H1 (cell line): ENCODE results near the gene ABHD1. TPM values are rescaled to one million over a fixed set of nuclear protein-coding genes. Genes with fewer than 3 reads are reported as not detected.

Experiments used
- CTCF ChIA-PET: fragments of 300-600 bp; sonication (Branson Sonifier 250); formaldehyde crosslinking; loops from one replicate; lab custom pipeline; 2021; ENCODE audit not compliant: partially characterized antibody; lab: Charles Lee
- POLR2A ChIA-PET: fragments of 300-600 bp; sonication (Branson Sonifier 250); formaldehyde crosslinking; loops from one replicate; lab custom pipeline; 2021; ENCODE audit warnings: inconsistent platforms; ENCODE audit not compliant: partially characterized antibody; lab: Charles Lee
- DNase-seq, 2 experiments: peaks; one replicate each; pipeline versions ENCODE4 v3.0.0 to v3.0.0-alpha.2; 2010 to 2022; ENCODE audit warnings: low spot score in 2 of 2, low read depth in 1 of 2, mixed read lengths in 1 of 2
- FAIRE-seq: peaks from 2 replicates; lab custom pipeline; 2011; peaks lifted over from hg19 to GRCh38; lab: Jason Lieb, UNC
- H2AFZ ChIP-seq: 2 replicates; pipeline ENCODE4 v1.8.1; 2012; ENCODE audit warnings: low read length, inconsistent platforms
- H2AK5ac ChIP-seq: 2 replicates; pipeline ENCODE4 v1.6.1; 2013; ENCODE audit warnings: low read depth, low read length
- H2BK120ac ChIP-seq: replicated peaks from 2 replicates; pipeline ENCODE3; 2013; ENCODE audit warnings: low read depth, low read length, inconsistent platforms
- H2BK12ac ChIP-seq: 2 replicates; pipeline ENCODE4 v1.6.1; 2013; ENCODE audit warnings: low read depth, low read length
- H2BK15ac ChIP-seq: 2 replicates; pipeline ENCODE4 v1.6.1; 2013; ENCODE audit warnings: low read length
- H2BK20ac ChIP-seq: 2 replicates; pipeline ENCODE4 v1.6.1; 2013; ENCODE audit warnings: low read length
- H2BK5ac ChIP-seq: 2 replicates; pipeline ENCODE4 v1.6.1; 2013; ENCODE audit warnings: low read depth, low read length
- H3K14ac ChIP-seq: 2 replicates; pipeline ENCODE4 v1.6.1; 2013; ENCODE audit warnings: inconsistent platforms; ENCODE audit not compliant: insufficient read length
- H3K18ac ChIP-seq: 2 replicates; pipeline ENCODE4 v1.6.1; 2013; ENCODE audit warnings: low read length; ENCODE audit errors: extremely low read depth
- H3K23ac ChIP-seq: 2 replicates; pipeline ENCODE4 v1.6.1; 2013; ENCODE audit warnings: inconsistent platforms; ENCODE audit not compliant: insufficient read length
- H3K23me2 ChIP-seq: 2 replicates; pipeline ENCODE4 v1.6.1; 2013; ENCODE audit warnings: low read depth, low read length
- H3K27ac ChIP-seq: 2 replicates; pipeline ENCODE4 v1.6.1; 2011; ENCODE audit warnings: low read depth, low read length, inconsistent platforms
- H3K27me3 ChIP-seq, 4 experiments: replicated peaks in 1 of 4; 1 replicate in 1 of 4; 2 replicates in 3 of 4; pipeline versions ENCODE4 v1.6.1 to v1.8.1; 2011 to 2013; ENCODE audit warnings: low read length in 3 of 4, mild to moderate bottlenecking in 3 of 4, inconsistent platforms in 2 of 4, mixed read lengths in 2 of 4, moderate library complexity in 1 of 4; ENCODE audit not compliant: control insufficient read depth in 3 of 4, insufficient read depth in 3 of 4; ENCODE audit errors: extremely low read depth in 1 of 4
- H3K36me3 ChIP-seq, 4 experiments: 2 replicates each; pipeline versions ENCODE4 v1.6.1 to v1.8.1; 2011 to 2013; ENCODE audit warnings: mild to moderate bottlenecking in 4 of 4, low read length in 3 of 4, moderate library complexity in 2 of 4, control low read depth in 1 of 4, inconsistent platforms in 1 of 4; ENCODE audit not compliant: insufficient read depth in 4 of 4, control insufficient read depth in 2 of 4
- H3K4ac ChIP-seq: replicated peaks from 2 replicates; pipeline ENCODE3; 2013; ENCODE audit warnings: low read length, low read depth, mixed read lengths, inconsistent platforms; ENCODE audit not compliant: insufficient read length
- H3K4me1 ChIP-seq, 4 experiments: replicated peaks in 1 of 4; 1 replicate in 1 of 4; 2 replicates in 3 of 4; pipeline versions ENCODE4 v1.6.1 to v1.8.1; 2011 to 2013; ENCODE audit warnings: low read length in 3 of 4, inconsistent platforms in 2 of 4, mixed read lengths in 1 of 4; ENCODE audit not compliant: insufficient read depth in 4 of 4, control insufficient read depth in 3 of 4
- H3K4me2 ChIP-seq, 2 experiments: 2 replicates each; pipeline versions ENCODE4 v1.6.1 to v1.8.1; 2011 to 2013; ENCODE audit warnings: low read depth in 2 of 2, low read length in 2 of 2, control low read depth in 1 of 2, inconsistent platforms in 1 of 2, mild to moderate bottlenecking in 1 of 2; ENCODE audit not compliant: insufficient read depth in 1 of 2
- H3K4me3 ChIP-seq, 4 experiments: fragments of 200-600, 300-600 bp in 1 of 4; sonication (generic), shearing (Covaris generic), sonication (Bioruptor Twin) in 1 of 4; 2 replicates each; pipeline versions ENCODE4 v1.5.1 to v1.8.1; 2011 to 2016; ENCODE audit warnings: low read length in 4 of 4, low read depth in 3 of 4, control low read depth in 2 of 4, inconsistent platforms in 2 of 4, mild to moderate bottlenecking in 2 of 4, mixed read lengths in 1 of 4, moderate library complexity in 1 of 4; ENCODE audit not compliant: insufficient read depth in 2 of 4; ENCODE audit errors: extremely low read depth in 1 of 4
- H3K56ac ChIP-seq: replicated peaks from 2 replicates; pipeline ENCODE3; 2013; ENCODE audit warnings: low read depth, mild to moderate bottlenecking, mixed read lengths, low read length, inconsistent platforms; ENCODE audit not compliant: insufficient read length
- H3K79me1 ChIP-seq: 2 replicates; pipeline ENCODE4 v1.6.1; 2013; ENCODE audit warnings: low read depth, low read length, control low read depth
- H3K79me2 ChIP-seq, 2 experiments: 2 replicates each; pipeline versions ENCODE4 v1.6.1 to v1.8.1; 2012 to 2013; ENCODE audit warnings: low read length in 2 of 2, mild to moderate bottlenecking in 2 of 2, inconsistent platforms in 1 of 2; ENCODE audit not compliant: insufficient read depth in 2 of 2, control insufficient read depth in 1 of 2
- H3K9ac ChIP-seq, 4 experiments: replicated peaks in 1 of 4; 1 replicate in 1 of 4; 2 replicates in 3 of 4; pipeline versions ENCODE4 v1.6.1 to v1.8.1; 2011 to 2013; ENCODE audit warnings: low read depth in 3 of 4, low read length in 3 of 4, control low read depth in 2 of 4, mild to moderate bottlenecking in 2 of 4, moderate library complexity in 2 of 4, inconsistent platforms in 1 of 4; ENCODE audit errors: extremely low read depth in 1 of 4
- H3K9me3 ChIP-seq, 2 experiments: 2 replicates each; pipeline versions ENCODE4 v1.6.1 to v1.8.1; 2012 to 2013; ENCODE audit warnings: mild to moderate bottlenecking in 2 of 2, moderate library complexity in 2 of 2, control low read depth in 1 of 2, inconsistent platforms in 1 of 2, low read depth in 1 of 2, low read length in 1 of 2, mixed read lengths in 1 of 2; ENCODE audit not compliant: insufficient read depth in 2 of 2
- H4K20me1 ChIP-seq, 2 experiments: replicated peaks in 1 of 2; 2 replicates each; pipeline versions ENCODE3 to v1.8.1; 2011 to 2013; ENCODE audit warnings: inconsistent platforms in 2 of 2, low read length in 2 of 2, mild to moderate bottlenecking in 1 of 2; ENCODE audit not compliant: insufficient read depth in 2 of 2, control insufficient read depth in 1 of 2
- H4K5ac ChIP-seq: 2 replicates; pipeline ENCODE4 v1.6.1; 2013; ENCODE audit warnings: low read length, low read depth, mixed read lengths, inconsistent platforms; ENCODE audit not compliant: insufficient read length
- H4K8ac ChIP-seq: 2 replicates; pipeline ENCODE4 v1.8.0; 2013; ENCODE audit warnings: mild to moderate bottlenecking, moderate library complexity, low read length, inconsistent platforms; ENCODE audit not compliant: insufficient read depth; ENCODE audit errors: extremely low read depth
- H4K91ac ChIP-seq: replicated peaks from 2 replicates; pipeline ENCODE3; 2013; ENCODE audit warnings: low read length, mixed read lengths, inconsistent platforms; ENCODE audit not compliant: insufficient read length
- CBX5 ChIP-seq: fragments of 300-800, 300-1000 bp; sonication (generic); IDR thresholded peaks from 2 replicates; pipeline ENCODE4 v1.7.1; 2016; ENCODE audit warnings: antibody characterized with exemption, low read length, low read depth
- CHD1 ChIP-seq: IDR thresholded peaks from 2 replicates; pipeline ENCODE4 v1.6.1; 2012; ENCODE audit warnings: low read depth, low read length, improper control_type of control experiment
- MAX ChIP-seq: IDR thresholded peaks from 2 replicates; pipeline ENCODE4 v1.6.1; 2012; ENCODE audit warnings: inconsistent platforms
- RAD21 ChIP-seq, 2 experiments: IDR thresholded peaks in 1 of 2; conservative IDR thresholded peaks in 1 of 2; 2 replicates each; pipeline ENCODE4 v1.6.1; 2011; ENCODE audit warnings: low read depth in 2 of 2, low read length in 2 of 2, improper control_type of control experiment in 1 of 2, inconsistent platforms in 1 of 2, mild to moderate bottlenecking in 1 of 2, moderate library complexity in 1 of 2
- SP1 ChIP-seq: IDR thresholded peaks from 2 replicates; pipeline ENCODE4 v1.6.1; 2011; ENCODE audit warnings: low read depth, low read length
- SP2 ChIP-seq: IDR thresholded peaks from 2 replicates; pipeline ENCODE4 v1.6.1; 2012; ENCODE audit warnings: mild to moderate bottlenecking, low read length, inconsistent platforms
- TBP ChIP-seq: IDR thresholded peaks from 2 replicates; pipeline ENCODE4 v1.6.1; 2011; ENCODE audit warnings: low read depth, low read length, improper control_type of control experiment
- YY1 ChIP-seq: IDR thresholded peaks from 2 replicates; pipeline ENCODE4 v1.6.1; 2011; ENCODE audit warnings: low read depth, mild to moderate bottlenecking, low read length
- WGBS, 2 experiments: shearing (Covaris generic) in 1 of 2; methylation state at CpG; one replicate each; pipeline versions ENCODE4 v1.1.6 to v1.1.7; 2013 to 2015; ENCODE audit warnings: low lambda C conversion rate in 2 of 2, mixed read lengths in 2 of 2, inconsistent platforms in 1 of 2, low coverage in 1 of 2, missing lambda C conversion rate in 1 of 2; ENCODE audit not compliant: insufficient replicate concordance in 2 of 2, insufficient coverage in 1 of 2, insufficient read length in 1 of 2; ENCODE audit errors: extremely low coverage in 1 of 2, missing lambda C conversion rate in 1 of 2; 5-methylcytosine and 5-hydroxymethylcytosine counted together
- polyA plus RNA-seq, 7 experiments: library from polyadenylated mRNA; depleted of rRNA in 3 of 7; stranded (reverse) in 5 of 7; unstranded in 2 of 7; fragments of >200 nt in 5 of 7; fragments of 200-250 nt in 2 of 7; gene quantifications; 1 replicate in 5 of 7; 2 replicates in 1 of 7; 4 replicates in 1 of 7; pipeline versions ENCODE4 v1.2.1 to v1.2.3, GENCODE V29; 2011 to 2013; ENCODE audit warnings: missing spikeins in 2 of 7, mixed read lengths in 2 of 7
- total RNA-seq: library from RNA; stranded (reverse); fragmentation: NEBNext Ultra II Directional; extraction: Animal tissue kit (Norgen Biotek cat#: 25700); gene quantifications from 2 replicates; pipeline ENCODE4 v1.2.1, GENCODE V29; 2021

ABHD1 gene
- total and polyA plus RNA-seq, 2 of the 8 experiments (the other 6 are each of a cell fraction or from before 2014, with no cell fraction given): 0.20 to 1.1 TPM

GRCh38 chr2:27109083-27109482 is 14.5 kb upstream of the ABHD1 start:
- Histone ChIP-seq H3K79me2 (no peaks in the 10 kb centered on the region), H4K8ac (no peak overlapping the region), H3K14ac (no peak overlapping the region), H2AK5ac (no peak overlapping the region), H4K20me1 (no peaks in the 10 kb centered on the region), H2AFZ (no peak overlapping the region), H3K4me1 (no peaks in the 10 kb centered on the region; a peak in 1 of 7 replicates), H2BK12ac (no peak overlapping the region), H2BK20ac (no peak overlapping the region), H3K27ac (no peak overlapping the region), H3K79me1 (no peaks in the 10 kb centered on the region), H4K91ac (no peak overlapping the region), H3K9ac (no peak overlapping the region), H3K23ac (no peak overlapping the region), H3K36me3 (no peaks in the 10 kb centered on the region), H3K18ac (no peak overlapping the region), H3K9me3 (no peaks in the 10 kb centered on the region), H3K56ac (no peak overlapping the region), H3K4me3 (no peak overlapping the region), H2BK15ac (no peak overlapping the region), H3K23me2 (no peaks in the 10 kb centered on the region), H4K5ac (no peak overlapping the region), H2BK120ac (no peak overlapping the region), H3K27me3 (peaks cover 0 to 2% (median 0%) of the 10 kb centered on the region in 4 experiments; a peak in 1 of 7 replicates), H2BK5ac (no peak overlapping the region), H3K4me2 (no peak overlapping the region), H3K4ac (no peak overlapping the region)
- CTCF ChIA-PET: interaction anchor here (0.5 to 9.5 kb wide), 9 partner anchors 9 to 285 kb away, joined by 3 to 120 read pairs (median 4); partner anchors contain the start of gene KHK
- no peak for FAIRE-seq
- 88% methylated on average over 3 of the region's 3 CpGs; no CpG with 5 or more reads in 1 of the 2 experiments for WGBS, 2 experiments
- POLR2A ChIA-PET: interaction anchor here (0.6 to 1.7 kb wide), 2 partner anchors 24 to 35 kb away, joined by 4 to 5 read pairs; no protein-coding TSS in a partner anchor
- DNase-seq: no peak
- TF ChIP-seq CHD1 (no peak), CBX5 (no peak), MAX (no peak), SP2 (no peak), RAD21 (IDR thresholded peaks at IDR 0.05 in 1 of 2, conservative IDR thresholded peaks at IDR 0.05 in 1 of 2; ENCODE audit: low read depth in 2 of 2, low read length in 2 of 2) (no peak), SP1 (no peak), TBP (no peak), YY1 (no peak)
